Activated T-helper 2 cell treated with anti-CD3 and anti-CD28 coated beads, Interferon-gamma antibody, Interleukin-2, Interleukin-4, amounts not matched to agents 10 μg/mL and 5 μg/mL and 100 μg/mL, durations not matched to agents 14 hours and 24 hours and 36 hours (primary cell): ENCODE measurements around the gene WNT2. TPM values are rescaled to one million over a fixed set of nuclear protein-coding genes. Genes with fewer than 3 reads are reported as not detected.

ENCODE experiments used
- DNase-seq: peaks from one replicate; pipeline ENCODE4 v3.0.0; 2021; ENCODE audit warnings: low spot score
- H3K27ac Mint-ChIP-seq: one replicate; pipeline ENCODE4 v1.8.0; 2021; ENCODE audit warnings: mixed read lengths
- H3K27me3 Mint-ChIP-seq: one replicate; pipeline ENCODE4 v1.8.0; 2021; ENCODE audit warnings: low read depth, mixed read lengths
- H3K36me3 Mint-ChIP-seq: one replicate; pipeline ENCODE4 v1.8.0; 2021; ENCODE audit warnings: low read depth, mixed read lengths
- H3K4me1 Mint-ChIP-seq: one replicate; pipeline ENCODE4 v1.8.0; 2021; ENCODE audit warnings: low read depth, mixed read lengths
- H3K4me3 Mint-ChIP-seq: one replicate; pipeline ENCODE4 v1.8.0; 2021; ENCODE audit warnings: low read depth, mild to moderate bottlenecking, moderate library complexity, mixed read lengths
- H3K9me3 Mint-ChIP-seq: one replicate; pipeline ENCODE4 v1.8.0; 2021; ENCODE audit warnings: mixed read lengths
- intact Hi-C: fragments of 100-400 bp; cut with micrococcal nuclease; formaldehyde crosslinking; loops from one replicate; pipeline ENCODE4 v1.15.1; 2023
- total RNA-seq: library from RNA; stranded (reverse); gene quantifications from 2 replicates; pipeline ENCODE4 v1.2.3, GENCODE V29; 2022

WNT2 gene
- not detected in 2 replicates for total RNA-seq

- H3K27me3 Mint-ChIP-seq = peaks cover 65% of the 10 kb centered on the region
- DNase-seq = no peak
- no peak within 1 kb of the TSS for H3K27ac Mint-ChIP-seq
- peak within 1 kb of the TSS; percentile 33 for H3K4me3 Mint-ChIP-seq
- intact Hi-C loops = no loop called here
- no peaks in the 10 kb centered on the region for H3K36me3 Mint-ChIP-seq
- peaks cover 3% of the 10 kb centered on the region for H3K4me1 Mint-ChIP-seq
- no peaks in the 10 kb centered on the region for H3K9me3 Mint-ChIP-seq
Measured at GRCh38 chr7:117322741-117323304, at the start of gene WNT2. WNT2 (minus strand) TSS chr7:117323058; CDS start chr7:117322989, 69 bp downstream.

- Mint-ChIP-seq H3K36me3 (no peaks in the 10 kb centered on the region), H3K9me3 (no peaks in the 10 kb centered on the region), H3K27me3 (peaks cover 4% of the 10 kb centered on the region), H3K27ac (no peak overlapping the region), H3K4me3 (no peak overlapping the region), H3K4me1 (no peaks in the 10 kb centered on the region)
- DNase-seq = no peak
- intact Hi-C loops = no loop called here
Measured at GRCh38 chr7:117372073-117372472, 49.2 kb upstream of the WNT2 start.

GRCh38 chr7:117364339-117365080 is 41.7 kb upstream of the WNT2 start:
- H3K4me1 Mint-ChIP-seq = peaks cover 1% of the 10 kb centered on the region
- H3K27me3 Mint-ChIP-seq = no peaks in the 10 kb centered on the region
- no peak overlapping the region for H3K4me3 Mint-ChIP-seq
- no peak for DNase-seq
- intact Hi-C loops = no loop called here
- H3K9me3 Mint-ChIP-seq = no peaks in the 10 kb centered on the region
- H3K36me3 Mint-ChIP-seq = no peaks in the 10 kb centered on the region
- H3K27ac Mint-ChIP-seq = no peak overlapping the region

- no peaks in the 10 kb centered on the region for H3K9me3 Mint-ChIP-seq
- H3K36me3 Mint-ChIP-seq = no peaks in the 10 kb centered on the region
- H3K4me1 Mint-ChIP-seq = peaks cover 1% of the 10 kb centered on the region
- DNase-seq = no peak
- no peak overlapping the region for H3K27ac Mint-ChIP-seq
- H3K4me3 Mint-ChIP-seq = no peak overlapping the region
- no peaks in the 10 kb centered on the region for H3K27me3 Mint-ChIP-seq
- intact Hi-C loops = no loop called here
Measured at GRCh38 chr7:117362294-117362888, 39.5 kb upstream of the WNT2 start.

GRCh38 chr7:117350027-117350426 is 27.2 kb upstream of the WNT2 start:
- no peak for DNase-seq
- no peaks in the 10 kb centered on the region for H3K36me3 Mint-ChIP-seq
- intact Hi-C loops = no loop called here

GRCh38 chr7:117349570-117349969 is 26.7 kb upstream of the WNT2 start:
- peaks cover 1% of the 10 kb centered on the region for H3K27me3 Mint-ChIP-seq
- H3K27ac Mint-ChIP-seq = no peak overlapping the region
- intact Hi-C loops = no loop called here
- no peak overlapping the region for H3K4me3 Mint-ChIP-seq
- no peaks in the 10 kb centered on the region for H3K36me3 Mint-ChIP-seq
- no peaks in the 10 kb centered on the region for H3K4me1 Mint-ChIP-seq
- DNase-seq = no peak
- H3K9me3 Mint-ChIP-seq = no peaks in the 10 kb centered on the region

More at GRCh38 chr7:117350027-117350426, 27.2 kb upstream of the WNT2 start:
- Mint-ChIP-seq H3K4me3 (no peak overlapping the region), H3K27me3 (peaks cover 1% of the 10 kb centered on the region), H3K9me3 (no peaks in the 10 kb centered on the region), H3K27ac (no peak overlapping the region), H3K4me1 (no peaks in the 10 kb centered on the region)

GRCh38 chr7:117347962-117348672 is 25.3 kb upstream of the WNT2 start:
- no peak overlapping the region for H3K27ac Mint-ChIP-seq
- peaks cover 1% of the 10 kb centered on the region for H3K27me3 Mint-ChIP-seq
- no peak for DNase-seq
- no peaks in the 10 kb centered on the region for H3K36me3 Mint-ChIP-seq
- H3K4me3 Mint-ChIP-seq = no peak overlapping the region
- H3K9me3 Mint-ChIP-seq = no peaks in the 10 kb centered on the region
- H3K4me1 Mint-ChIP-seq = no peaks in the 10 kb centered on the region
- intact Hi-C loops = no loop called here

- peaks cover 1% of the 10 kb centered on the region for H3K27me3 Mint-ChIP-seq
- DNase-seq = no peak
- H3K9me3 Mint-ChIP-seq = no peaks in the 10 kb centered on the region
- intact Hi-C loops = no loop called here
- no peak overlapping the region for H3K27ac Mint-ChIP-seq
- H3K4me3 Mint-ChIP-seq = no peak overlapping the region
- H3K36me3 Mint-ChIP-seq = no peaks in the 10 kb centered on the region
- H3K4me1 Mint-ChIP-seq = no peaks in the 10 kb centered on the region
Measured at GRCh38 chr7:117347480-117347879, 24.6 kb upstream of the WNT2 start.

GRCh38 chr7:117346161-117346560 is 23.3 kb upstream of the WNT2 start:
- Mint-ChIP-seq H3K4me3 (no peak overlapping the region), H3K4me1 (no peaks in the 10 kb centered on the region)

GRCh38 chr7:117338020-117338419 is 15.2 kb upstream of the WNT2 start:
- no peaks in the 10 kb centered on the region for H3K36me3 Mint-ChIP-seq
- no peak overlapping the region for H3K27ac Mint-ChIP-seq
- intact Hi-C loops = no loop called here
- no peak for DNase-seq
- H3K4me1 Mint-ChIP-seq = no peaks in the 10 kb centered on the region
- H3K4me3 Mint-ChIP-seq = no peak overlapping the region
- no peaks in the 10 kb centered on the region for H3K9me3 Mint-ChIP-seq
- peaks cover 6% of the 10 kb centered on the region for H3K27me3 Mint-ChIP-seq

More at GRCh38 chr7:117346161-117346560, 23.3 kb upstream of the WNT2 start:
- Mint-ChIP-seq H3K36me3 (no peaks in the 10 kb centered on the region), H3K27ac (no peak overlapping the region), H3K27me3 (no peaks in the 10 kb centered on the region), H3K9me3 (no peaks in the 10 kb centered on the region)
- DNase-seq = no peak
- intact Hi-C loops = no loop called here

- intact Hi-C loops = no loop called here
- no peak overlapping the region for H3K4me3 Mint-ChIP-seq
- no peak for DNase-seq
- no peaks in the 10 kb centered on the region for H3K9me3 Mint-ChIP-seq
- no peak overlapping the region for H3K27ac Mint-ChIP-seq
- H3K4me1 Mint-ChIP-seq = no peaks in the 10 kb centered on the region
- no peaks in the 10 kb centered on the region for H3K36me3 Mint-ChIP-seq
- peaks cover 9% of the 10 kb centered on the region for H3K27me3 Mint-ChIP-seq
Measured at GRCh38 chr7:117333168-117333567, 10.3 kb upstream of the WNT2 start.

GRCh38 chr7:117332031-117332430 is 9.2 kb upstream of the WNT2 start:
- Mint-ChIP-seq H3K9me3 (no peaks in the 10 kb centered on the region), H3K27ac (no peak overlapping the region), H3K27me3 (peaks cover 12% of the 10 kb centered on the region), H3K36me3 (no peaks in the 10 kb centered on the region), H3K4me3 (no peak overlapping the region), H3K4me1 (no peaks in the 10 kb centered on the region)
- no peak for DNase-seq
- intact Hi-C loops = no loop called here

GRCh38 chr7:117325836-117326235 is 3.0 kb upstream of the WNT2 start:
- Mint-ChIP-seq H3K4me1 (peaks cover 3% of the 10 kb centered on the region), H3K36me3 (no peaks in the 10 kb centered on the region), H3K4me3 (no peak overlapping the region), H3K9me3 (no peaks in the 10 kb centered on the region), H3K27ac (no peak overlapping the region), H3K27me3 (peaks cover 53% of the 10 kb centered on the region)
- intact Hi-C loops = no loop called here
- no peak for DNase-seq
